OCI-LY1 (cell line): ENCODE data around the gene M1AP.
"Not testable (repeated sequence)": the region's sequence is repeated elsewhere in the genome, so short reads cannot be mapped to it uniquely, and the experiment has no call there.

Source experiments
- H2AFZ ChIP-seq: fragments of 200-600 bp; sonication (generic), shearing (Covaris generic); 2 replicates; pipeline ENCODE4 v1.6.0; 2014; ENCODE audit warnings: antibody characterized with exemption, mild to moderate bottlenecking, low read length
- H3F3A ChIP-seq: fragments of 200-600 bp; sonication (generic), shearing (Covaris generic); 2 replicates; pipeline ENCODE4 v1.6.0; 2014; ENCODE audit warnings: mild to moderate bottlenecking, antibody characterized with exemption, low read length, moderate library complexity; ENCODE audit not compliant: insufficient read depth
- H3K27ac ChIP-seq: fragments of 200-600 bp; sonication (generic); 2 replicates; pipeline ENCODE4 v1.5.1; 2014; ENCODE audit warnings: low read length, mixed run types, mild to moderate bottlenecking, low read depth; ENCODE audit not compliant: poor library complexity, severe bottlenecking
- H3K27me3 ChIP-seq: fragments of 200-600 bp; sonication (generic); 2 replicates; pipeline ENCODE4 v1.6.0; 2014; ENCODE audit warnings: antibody characterized with exemption, mild to moderate bottlenecking, low read length, moderate library complexity; ENCODE audit not compliant: insufficient read depth
- H3K36me3 ChIP-seq: fragments of 200-600 bp; sonication (generic); 2 replicates; pipeline ENCODE4 v1.6.1; 2014; ENCODE audit warnings: mild to moderate bottlenecking, antibody characterized with exemption, low read length, moderate library complexity, mixed read lengths; ENCODE audit not compliant: insufficient read depth
- H3K4me1 ChIP-seq: fragments of 200-600 bp; sonication (generic); 2 replicates; pipeline ENCODE4 v1.5.1; 2014; ENCODE audit warnings: mild to moderate bottlenecking, low read length, moderate library complexity; ENCODE audit not compliant: insufficient read depth, severe bottlenecking
- H3K4me2 ChIP-seq: fragments of 200-600 bp; sonication (generic), shearing (Covaris generic); 2 replicates; pipeline ENCODE4 v1.6.1; 2014; ENCODE audit warnings: low read length
- H3K4me3 ChIP-seq: fragments of 200-600 bp; sonication (generic); 2 replicates; pipeline ENCODE4 v1.5.1; 2014; ENCODE audit warnings: low read length, low read depth, mild to moderate bottlenecking, mixed read lengths; ENCODE audit not compliant: poor library complexity, severe bottlenecking
- H3K79me2 ChIP-seq: fragments of 200-600 bp; shearing (Covaris generic); 2 replicates; pipeline ENCODE4 v1.6.1; 2016; ENCODE audit warnings: mixed run types, low read length, mixed read lengths; ENCODE audit not compliant: insufficient read depth
- H3K9ac ChIP-seq: fragments of 200-600 bp; sonication (generic), shearing (Covaris generic); 2 replicates; pipeline ENCODE4 v1.6.1; 2014; ENCODE audit warnings: mild to moderate bottlenecking, low read length, mixed read lengths
- H3K9me2 ChIP-seq: fragments of 200-600 bp; sonication (generic), shearing (Covaris generic); 2 replicates; pipeline ENCODE4 v1.6.1; 2014; ENCODE audit warnings: low read depth, mild to moderate bottlenecking, low read length, mixed read lengths
- H3K9me3 ChIP-seq: fragments of 200-600 bp; shearing (Covaris generic); 2 replicates; pipeline ENCODE4 v1.6.1; 2014; ENCODE audit warnings: low read length, mixed read lengths
- H4K20me1 ChIP-seq: fragments of 200-600 bp; sonication (generic), shearing (Covaris generic); 2 replicates; pipeline ENCODE4 v1.6.0; 2016; ENCODE audit warnings: mild to moderate bottlenecking, low read length; ENCODE audit not compliant: insufficient read depth
- EZH2 ChIP-seq: fragments of 200-600 bp; sonication (generic), shearing (Covaris generic); IDR thresholded peaks from 2 replicates; pipeline ENCODE4 v1.8.0; 2017; ENCODE audit warnings: borderline replicate concordance, mixed run types, mild to moderate bottlenecking, antibody characterized with exemption, low read length, moderate library complexity, mixed read lengths
- TF ChIP-seq, protein P1 (sequence below): fragments of 200-600 bp; sonication (generic), shearing (Covaris generic); IDR thresholded peaks from 2 replicates; pipeline ENCODE4 v1.5.1; 2017; ENCODE audit warnings: mild to moderate bottlenecking, antibody characterized with exemption, low read length, moderate library complexity, mixed read lengths

M1AP gene

DNA sequence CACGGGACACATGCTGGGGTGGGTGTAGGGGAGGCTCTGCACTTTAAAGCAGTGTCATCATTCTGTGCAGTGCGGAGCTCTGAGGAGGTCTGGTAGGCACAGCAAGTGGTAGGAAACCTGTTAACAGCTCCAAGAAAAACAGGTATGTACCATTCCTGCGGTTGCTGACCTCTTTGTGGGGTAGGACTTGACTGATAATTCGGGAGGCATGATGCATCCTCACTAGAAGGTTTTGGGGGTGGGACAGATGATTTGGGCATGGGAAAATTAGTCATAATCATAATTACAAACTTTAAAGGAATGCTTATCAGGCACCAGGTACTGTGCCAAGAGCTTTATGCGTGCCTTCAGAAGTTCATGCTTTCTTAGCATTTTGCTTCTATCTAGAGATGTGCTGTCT lies 83.9 kb downstream of the M1AP start:
- H3K9me3 ChIP-seq: no peaks in the 10 kb centered on the region
- no peaks in the 10 kb centered on the region for H3K4me1 ChIP-seq
- H3K36me3 ChIP-seq: no peaks in the 10 kb centered on the region
- no peak overlapping the region for H3K4me3 ChIP-seq
- H3K9me2 ChIP-seq: no peaks in the 10 kb centered on the region
- H3F3A ChIP-seq: no peaks in the 10 kb centered on the region
- TF ChIP-seq, protein P1, sequence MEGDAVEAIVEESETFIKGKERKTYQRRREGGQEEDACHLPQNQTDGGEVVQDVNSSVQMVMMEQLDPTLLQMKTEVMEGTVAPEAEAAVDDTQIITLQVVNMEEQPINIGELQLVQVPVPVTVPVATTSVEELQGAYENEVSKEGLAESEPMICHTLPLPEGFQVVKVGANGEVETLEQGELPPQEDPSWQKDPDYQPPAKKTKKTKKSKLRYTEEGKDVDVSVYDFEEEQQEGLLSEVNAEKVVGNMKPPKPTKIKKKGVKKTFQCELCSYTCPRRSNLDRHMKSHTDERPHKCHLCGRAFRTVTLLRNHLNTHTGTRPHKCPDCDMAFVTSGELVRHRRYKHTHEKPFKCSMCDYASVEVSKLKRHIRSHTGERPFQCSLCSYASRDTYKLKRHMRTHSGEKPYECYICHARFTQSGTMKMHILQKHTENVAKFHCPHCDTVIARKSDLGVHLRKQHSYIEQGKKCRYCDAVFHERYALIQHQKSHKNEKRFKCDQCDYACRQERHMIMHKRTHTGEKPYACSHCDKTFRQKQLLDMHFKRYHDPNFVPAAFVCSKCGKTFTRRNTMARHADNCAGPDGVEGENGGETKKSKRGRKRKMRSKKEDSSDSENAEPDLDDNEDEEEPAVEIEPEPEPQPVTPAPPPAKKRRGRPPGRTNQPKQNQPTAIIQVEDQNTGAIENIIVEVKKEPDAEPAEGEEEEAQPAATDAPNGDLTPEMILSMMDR: no peak
- TF ChIP-seq EZH2: no peak
- no peak overlapping the region for H3K9ac ChIP-seq
- H3K79me2 ChIP-seq: no peaks in the 10 kb centered on the region
- no peak overlapping the region for H3K27ac ChIP-seq
- H3K27me3 ChIP-seq: no peaks in the 10 kb centered on the region
- H3K4me2 ChIP-seq: no peak overlapping the region
- H2AFZ ChIP-seq: no peak overlapping the region
- H4K20me1 ChIP-seq: no peaks in the 10 kb centered on the region

DNA sequence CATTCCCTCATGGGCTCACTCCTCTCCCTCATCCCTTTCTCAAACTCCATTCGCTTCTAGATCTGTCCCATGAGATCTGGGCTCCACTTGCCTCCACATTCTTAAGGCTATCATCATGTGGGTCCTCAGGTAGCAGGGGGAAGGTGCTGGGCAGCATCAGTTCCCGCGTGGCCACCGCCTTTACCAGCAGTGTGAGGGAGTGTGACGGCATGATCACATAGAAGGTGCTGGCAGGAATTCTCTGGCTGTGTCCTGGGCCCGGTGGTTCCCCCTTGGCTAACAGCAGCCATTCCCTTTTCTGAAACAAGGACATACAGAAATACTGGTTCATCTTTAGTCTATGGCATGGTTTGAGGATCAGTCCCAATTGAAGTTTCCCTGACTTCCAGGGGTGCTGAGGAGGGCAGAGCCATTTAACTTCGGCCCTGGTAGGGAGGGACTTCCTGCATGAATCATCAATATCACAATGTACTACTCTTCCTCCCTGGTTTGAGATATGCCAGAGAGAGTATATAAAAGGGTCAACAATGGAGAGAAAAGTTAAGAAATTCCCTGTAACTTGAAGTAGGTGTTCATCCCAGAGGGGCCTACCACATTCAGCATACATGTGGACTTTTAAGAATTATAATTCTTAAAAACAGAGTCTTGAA lies 85.9 kb downstream of the M1AP start:
- H3K9me2 ChIP-seq: no peaks in the 10 kb centered on the region
- H3K36me3 ChIP-seq: no peaks in the 10 kb centered on the region
- no peak for TF ChIP-seq EZH2
- TF ChIP-seq, protein P1: no peak
- no peak overlapping the region for H2AFZ ChIP-seq
- no peak overlapping the region for H3K4me2 ChIP-seq
- no peak overlapping the region for H3K9ac ChIP-seq
- H3F3A ChIP-seq: no peaks in the 10 kb centered on the region
- H3K4me1 ChIP-seq: no peaks in the 10 kb centered on the region
- H3K9me3 ChIP-seq: no peaks in the 10 kb centered on the region
- no peak overlapping the region for H3K27ac ChIP-seq
- no peaks in the 10 kb centered on the region for H4K20me1 ChIP-seq
- H3K4me3 ChIP-seq: no peak overlapping the region
- H3K27me3 ChIP-seq: no peaks in the 10 kb centered on the region
- no peaks in the 10 kb centered on the region for H3K79me2 ChIP-seq

DNA sequence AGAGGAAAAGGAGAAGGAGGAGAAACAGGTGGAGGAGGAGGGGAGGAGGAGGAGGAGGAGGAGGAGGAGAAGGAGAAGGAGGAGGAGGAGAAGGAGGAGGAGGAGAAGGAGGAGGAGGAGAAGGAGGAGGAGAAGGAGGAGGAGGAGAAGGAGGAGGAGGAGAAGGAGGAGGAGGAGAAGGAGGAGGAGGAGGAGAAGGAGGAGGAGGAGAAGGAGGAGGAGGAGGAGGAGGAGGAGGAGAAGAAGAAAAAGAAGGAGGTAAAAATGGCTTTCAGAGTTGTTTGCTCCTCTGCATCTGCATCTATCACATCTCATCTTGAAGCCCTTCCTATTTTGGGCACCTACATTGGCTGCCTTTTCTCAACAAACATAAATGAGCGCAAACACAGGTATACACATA lies 87.1 kb downstream of the M1AP start:
- not testable (repeated sequence) for H3K4me2 ChIP-seq, H2AFZ ChIP-seq, H3K9ac ChIP-seq, H3K9me3 ChIP-seq, H3K4me1 ChIP-seq, H3F3A ChIP-seq, H4K20me1 ChIP-seq, H3K9me2 ChIP-seq, H3K27me3 ChIP-seq, H3K4me3 ChIP-seq, H3K27ac ChIP-seq, H3K36me3 ChIP-seq, H3K79me2 ChIP-seq

DNA sequence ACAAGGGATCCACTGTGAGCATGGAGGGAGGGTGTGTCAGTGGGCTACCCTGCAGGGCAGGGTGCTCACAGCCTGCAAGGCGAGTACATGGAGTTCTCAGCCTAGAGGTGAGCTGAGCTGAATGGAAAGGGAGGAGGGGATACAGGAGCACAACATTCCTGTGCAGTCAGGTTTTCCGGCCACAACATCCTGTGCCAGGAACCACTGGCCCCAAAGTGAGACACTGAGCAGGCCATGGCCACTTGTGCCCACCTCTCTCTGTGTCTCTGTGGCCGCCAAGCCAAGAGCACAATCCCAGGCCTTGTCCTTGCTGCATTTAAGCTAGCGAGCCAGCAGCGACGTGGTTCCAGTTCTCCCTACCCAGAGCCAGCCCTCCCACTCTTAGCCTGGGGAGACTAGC lies 87.5 kb downstream of the M1AP start:
- H3K79me2 ChIP-seq: no peaks in the 10 kb centered on the region
- H3K4me1 ChIP-seq: peaks cover 1% of the 10 kb centered on the region
- H3F3A ChIP-seq: no peaks in the 10 kb centered on the region
- H3K27me3 ChIP-seq: no peaks in the 10 kb centered on the region
- no peaks in the 10 kb centered on the region for H4K20me1 ChIP-seq
- TF ChIP-seq EZH2: no peak
- TF ChIP-seq, protein P1: no peak
- no peak overlapping the region for H2AFZ ChIP-seq
- H3K36me3 ChIP-seq: peaks cover 6% of the 10 kb centered on the region; the same call in 1 of the 2 replicates
- no peak overlapping the region for H3K4me3 ChIP-seq
- no peaks in the 10 kb centered on the region for H3K9me3 ChIP-seq
- H3K9ac ChIP-seq: no peak overlapping the region
- H3K27ac ChIP-seq: no peak overlapping the region
- no peaks in the 10 kb centered on the region for H3K9me2 ChIP-seq
- no peak overlapping the region for H3K4me2 ChIP-seq
